SKM-1 treated with dmso at 0.1 percent for 144 hours (cell line): ENCODE results near the gene BMAL2.

Source experiments
- DNase-seq: peaks from one replicate; lab custom pipeline; 2025; ENCODE audit not compliant: unreplicated experiment; lab: John Stamatoyannopoulos, UW

The BMAL2 gene

GRCh38 chr12:27332714-27333402, at the start of gene BMAL2:
BMAL2 (plus strand) TSS chr12:27332836; CDS start chr12:27333073, 237 bp downstream.
- no peak for DNase-seq

- no peak for DNase-seq
Observed at GRCh38 chr12:27284021-27284420, 48.6 kb upstream of the BMAL2 start.

DNA sequence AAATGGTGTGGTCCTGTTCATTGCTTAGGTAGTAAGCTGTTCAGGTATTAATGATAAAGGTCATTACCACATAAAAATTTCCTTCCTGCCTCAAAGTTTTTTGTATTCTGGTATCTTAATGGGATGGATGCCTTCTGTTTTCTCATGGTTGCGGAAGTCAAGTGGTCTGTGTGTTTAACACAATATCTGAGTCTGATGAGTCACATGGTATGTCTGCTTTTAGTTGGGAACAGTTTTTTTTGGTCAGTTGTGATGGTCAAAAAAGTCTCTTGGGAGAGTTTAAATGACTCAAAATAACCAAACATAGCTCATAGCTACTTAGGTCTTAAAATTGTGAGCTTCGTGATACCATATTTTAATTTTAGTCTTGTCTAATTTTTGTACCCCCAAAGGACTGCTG, 47.9 kb upstream of the BMAL2 start:
- no peak for DNase-seq

GRCh38 chr12:27285403-27285802, 47.2 kb upstream of the BMAL2 start:
- DNase-seq = no peak

GRCh38 chr12:27289414-27289813, 43.2 kb upstream of the BMAL2 start:
- no peak for DNase-seq

- no peak for DNase-seq
Observed at GRCh38 chr12:27290501-27291168, 42.0 kb upstream of the BMAL2 start.

GRCh38 chr12:27291862-27292261, 40.8 kb upstream of the BMAL2 start:
- no peak for DNase-seq

- DNase-seq = no peak
Observed at GRCh38 chr12:27292718-27293117, 39.9 kb upstream of the BMAL2 start.

DNA sequence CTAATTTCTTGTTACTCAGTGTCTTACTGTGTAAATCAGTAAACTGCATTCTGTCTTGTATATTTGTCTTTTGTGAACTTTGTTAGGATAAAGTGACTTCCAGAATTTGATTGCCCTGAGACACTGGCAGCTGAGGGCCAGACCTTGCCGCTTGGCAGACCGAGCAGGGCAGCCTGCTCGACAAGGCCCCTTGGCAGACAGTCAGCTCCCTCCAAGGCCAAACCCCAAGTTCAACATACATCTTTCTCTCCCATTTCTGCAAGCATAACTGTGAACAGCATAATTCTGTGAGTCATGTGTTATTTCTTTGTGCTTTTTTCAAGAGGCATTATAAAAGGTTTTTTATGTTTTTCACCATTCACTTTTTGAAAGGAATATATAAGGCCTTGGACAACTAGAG, 39.2 kb upstream of the BMAL2 start:
- no peak for DNase-seq

DNA sequence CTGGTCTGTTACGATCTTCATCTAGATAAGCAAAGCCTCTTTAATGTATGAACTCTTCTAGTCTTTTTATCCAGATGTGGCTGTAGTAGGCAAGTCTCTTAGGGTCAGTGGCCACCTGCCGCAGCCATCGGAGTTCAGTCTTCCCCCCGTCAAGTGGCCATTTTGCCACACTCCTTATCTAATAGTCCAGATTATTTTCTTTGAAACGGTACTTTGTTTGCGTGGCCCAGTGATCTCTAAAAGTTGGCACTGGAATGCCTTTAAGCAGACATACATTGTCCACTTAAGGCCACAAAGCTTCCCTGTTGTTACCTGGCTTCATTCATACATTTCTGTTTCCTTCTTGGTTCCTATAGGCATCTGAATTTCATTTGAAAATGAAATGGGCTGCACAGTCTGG, 36.0 kb upstream of the BMAL2 start:
- no peak for DNase-seq

GRCh38 chr12:27297566-27297965, 35.1 kb upstream of the BMAL2 start:
- DNase-seq = no peak

DNA sequence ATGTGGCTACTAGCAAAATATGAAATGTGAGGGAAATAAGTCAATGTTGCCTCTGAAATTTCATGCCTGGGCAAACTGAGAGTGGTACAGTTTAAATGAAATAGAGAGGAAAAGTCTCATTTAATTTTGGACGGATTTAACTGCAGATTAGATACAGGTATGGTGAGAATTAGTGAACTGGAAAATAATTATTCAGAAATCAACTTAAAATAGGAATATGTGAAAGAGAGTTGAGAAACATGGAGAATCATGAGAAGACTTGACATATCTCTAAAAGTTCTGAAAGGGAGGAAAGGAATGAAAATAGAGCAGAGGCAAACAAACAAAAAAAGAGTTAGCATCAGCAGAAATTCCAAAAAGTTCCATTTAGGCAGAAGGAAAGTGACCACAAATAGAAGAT, 33.5 kb upstream of the BMAL2 start:
- no peak for DNase-seq

DNA sequence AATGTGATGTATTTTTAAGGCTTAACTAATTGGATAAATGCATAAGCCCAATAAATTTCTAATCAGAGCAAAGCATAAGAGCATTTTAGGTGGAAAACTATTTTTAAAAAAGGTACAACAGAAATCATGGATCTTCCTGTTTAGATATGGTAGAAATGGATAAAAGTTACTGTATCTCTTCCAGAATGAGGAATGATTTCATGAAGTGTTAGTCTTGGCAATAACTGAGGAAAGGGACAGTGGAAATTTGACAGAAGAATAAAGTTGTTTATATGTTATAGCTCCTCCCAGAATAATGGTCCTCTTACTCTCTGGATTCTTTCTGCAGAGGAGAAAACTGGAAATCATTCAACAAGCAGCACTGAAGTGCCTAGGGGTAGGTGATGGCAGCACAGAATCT, 32.4 kb upstream of the BMAL2 start:
- no peak for DNase-seq

DNA sequence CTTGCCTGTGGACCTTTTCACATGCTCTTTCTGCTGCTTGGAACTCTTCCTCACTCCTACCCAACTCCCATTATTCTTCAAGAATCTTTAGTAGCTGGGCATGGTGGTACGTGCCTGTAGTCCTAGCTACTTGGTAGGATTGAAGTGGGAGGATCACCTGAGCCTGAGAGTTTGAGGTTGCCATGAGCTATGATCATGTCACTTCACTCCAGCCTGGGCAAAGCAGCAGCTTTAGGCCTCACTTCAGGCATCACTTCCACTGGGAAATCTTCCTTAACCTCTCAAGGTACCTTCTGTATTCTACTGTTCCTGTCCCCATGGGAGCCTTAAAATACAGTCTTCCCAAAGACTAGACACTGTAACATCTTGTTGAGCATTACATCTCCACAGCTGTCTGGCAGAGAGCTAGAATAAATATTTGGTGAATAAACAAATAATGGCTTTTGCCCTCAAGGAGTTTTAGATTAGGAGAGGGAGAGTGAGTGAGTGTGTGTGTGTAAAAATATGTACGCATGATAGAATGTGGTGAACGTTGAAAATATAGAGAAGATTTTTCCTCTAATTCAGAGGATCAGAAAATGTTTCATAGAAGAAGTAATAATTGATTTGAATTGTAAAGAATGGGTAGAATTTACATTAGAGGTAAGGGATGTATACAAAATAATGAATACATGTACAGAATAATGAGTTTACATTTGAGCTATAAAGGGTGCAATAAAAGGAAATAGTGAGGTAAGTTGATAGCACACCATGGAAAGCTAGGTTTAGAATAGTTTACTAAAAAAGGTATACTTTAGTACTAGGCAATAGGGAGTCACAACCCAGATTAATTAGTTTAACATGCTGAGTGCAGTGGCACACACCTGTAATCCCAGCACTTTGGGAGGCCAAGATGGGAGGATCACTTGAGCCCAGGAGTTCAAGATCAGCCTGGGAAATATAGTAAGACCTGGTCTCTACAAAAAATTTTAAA, 29.2 kb upstream of the BMAL2 start:
- no peak for DNase-seq

DNA sequence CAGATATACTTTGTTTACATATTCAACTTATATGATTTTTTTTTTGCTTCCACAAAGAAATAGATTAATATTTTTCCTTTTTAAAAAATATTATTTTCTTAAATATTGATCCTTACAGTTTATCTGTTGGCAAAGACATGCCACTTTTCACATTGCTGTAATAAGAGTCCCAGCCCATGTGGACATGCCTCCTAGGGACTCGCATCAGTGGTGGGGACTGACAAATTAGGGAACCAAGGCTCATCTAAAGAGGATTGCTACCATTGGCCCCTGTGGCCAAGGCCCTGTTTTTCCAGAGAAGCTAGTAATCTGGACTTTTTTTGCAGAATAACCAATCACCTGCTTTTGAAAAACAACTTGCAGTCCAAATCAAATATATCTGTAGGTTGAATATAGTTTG, 27.8 kb upstream of the BMAL2 start:
- DNase-seq = no peak

GRCh38 chr12:27305673-27306456, 26.8 kb upstream of the BMAL2 start:
- peak; percentile 0 for DNase-seq

GRCh38 chr12:27309293-27309994, 23.2 kb upstream of the BMAL2 start:
- no peak for DNase-seq

DNA sequence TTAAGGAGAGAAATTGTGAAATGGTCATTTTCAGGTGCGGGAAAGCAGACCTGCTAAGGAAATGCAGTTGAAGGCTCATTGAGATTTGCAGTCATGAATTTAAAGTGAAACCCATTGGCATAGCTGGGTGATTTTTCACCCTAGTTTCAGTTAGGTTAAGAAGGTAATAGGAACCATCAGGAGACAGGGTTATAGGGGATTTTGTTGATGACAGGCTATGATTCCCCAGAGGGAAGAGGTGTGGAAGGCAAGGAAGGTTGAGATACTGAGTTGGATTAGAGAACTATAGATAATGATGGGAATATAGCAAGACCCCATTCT, 22.7 kb upstream of the BMAL2 start:
- DNase-seq = no peak

- DNase-seq = no peak
Observed at GRCh38 chr12:27316947-27317346, 15.7 kb upstream of the BMAL2 start.

- no peak for DNase-seq
Observed at GRCh38 chr12:27319409-27319808, 13.2 kb upstream of the BMAL2 start.
